GM18519 (cell line): ENCODE measurements around the gene OR2J3.
A peak's percentile ranks its signal among the peaks of the same experiment; 100 is the strongest.
"Not testable (repeated sequence)": the region's sequence is repeated elsewhere in the genome, so short reads cannot be mapped to it uniquely, and the experiment has no call there.

Experiments used
- ATAC-seq: cut with Tn5 transposase; IDR thresholded peaks from one replicate; pipeline ENCODE4 v1.9.1; 2021; ENCODE audit warnings: mild to moderate bottlenecking, moderate library complexity; ENCODE audit not compliant: unreplicated experiment, low FRiP score

OR2J3 gene

DNA sequence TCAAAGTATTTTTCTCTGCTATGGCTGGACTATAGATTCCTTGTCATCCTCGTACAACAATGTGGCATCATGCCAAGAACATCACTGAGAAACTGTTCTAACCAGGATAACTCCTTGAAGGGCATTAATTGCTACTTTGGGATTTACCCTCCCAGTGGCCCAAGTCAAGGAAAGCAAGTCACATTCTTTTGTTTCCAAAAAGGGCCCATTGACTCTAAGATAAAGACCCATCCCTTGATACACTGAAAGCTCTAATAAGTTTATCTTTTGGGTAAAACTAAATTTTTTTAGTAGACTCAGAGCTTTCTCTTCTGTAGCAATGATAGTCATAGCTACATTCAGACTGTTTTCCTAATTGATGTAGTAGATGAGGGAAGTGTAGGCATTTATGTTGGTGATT, at the start of gene OR2J3:
Gene OR2J3, plus strand, starts transcription at position 301 of the 400 bp plus-strand sequence. CDS start 3,833 bp downstream, outside the sequence.
- ATAC-seq, result no peak

DNA sequence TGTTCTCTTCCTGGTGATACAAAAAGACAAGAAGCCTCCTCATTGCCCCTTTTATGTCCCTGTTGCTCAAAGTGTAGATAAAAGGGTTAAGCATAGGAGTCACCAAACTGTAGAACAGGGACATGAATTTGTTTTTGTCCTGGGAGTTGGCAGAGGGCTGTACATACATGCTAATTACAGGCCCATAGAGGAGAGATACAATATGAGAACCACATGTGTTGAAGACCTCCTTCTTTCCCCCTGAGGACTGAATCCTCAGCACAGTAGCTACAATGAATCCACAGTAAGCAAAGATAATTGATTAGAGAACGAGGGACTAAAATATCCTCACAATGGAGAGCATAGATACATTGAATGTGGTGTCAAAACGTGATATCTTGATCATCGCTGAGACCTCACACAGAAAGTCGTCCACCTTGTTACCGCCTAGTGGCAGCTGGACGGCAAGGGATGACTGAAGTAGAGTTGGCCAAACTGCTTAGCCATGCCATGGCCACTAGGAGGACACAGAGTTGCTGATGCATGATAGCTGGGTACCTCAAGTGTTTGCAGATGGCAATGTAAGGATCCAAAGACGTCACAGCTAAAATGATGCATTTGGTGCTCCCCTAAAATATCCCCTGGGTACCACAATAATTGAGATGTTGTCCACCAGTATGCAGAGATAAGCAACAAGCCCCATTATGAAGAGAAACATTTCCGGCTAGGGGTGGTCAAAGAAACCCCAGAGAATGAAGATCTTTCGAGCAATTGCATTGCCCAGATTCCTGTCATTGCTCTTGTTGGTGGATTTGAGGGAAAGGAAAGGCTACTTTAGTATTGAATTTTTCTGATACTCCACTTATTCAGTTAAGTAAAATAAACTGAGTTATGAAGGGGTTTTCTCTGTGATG, 35.8 kb upstream of the OR2J3 start:
- ATAC-seq, result peak; percentile 46

DNA sequence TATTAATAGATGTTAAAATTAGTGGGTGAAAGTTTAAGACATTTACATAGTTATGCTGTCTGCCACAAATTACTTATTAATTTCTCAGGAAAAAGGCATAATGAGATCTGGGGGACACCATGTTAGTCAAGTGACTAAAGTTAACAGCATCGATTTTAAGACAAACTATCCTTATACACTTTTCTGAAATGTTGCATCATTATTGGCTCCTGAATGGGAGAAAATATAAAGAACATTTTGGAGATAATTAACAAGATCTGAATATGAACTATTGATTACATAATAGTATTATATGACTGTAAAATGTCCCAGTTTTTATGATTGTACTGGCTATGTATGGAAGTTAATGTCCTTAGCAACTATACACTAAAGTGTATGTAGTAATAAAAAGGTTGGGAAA, 28.7 kb upstream of the OR2J3 start:
- no peak for ATAC-seq

DNA sequence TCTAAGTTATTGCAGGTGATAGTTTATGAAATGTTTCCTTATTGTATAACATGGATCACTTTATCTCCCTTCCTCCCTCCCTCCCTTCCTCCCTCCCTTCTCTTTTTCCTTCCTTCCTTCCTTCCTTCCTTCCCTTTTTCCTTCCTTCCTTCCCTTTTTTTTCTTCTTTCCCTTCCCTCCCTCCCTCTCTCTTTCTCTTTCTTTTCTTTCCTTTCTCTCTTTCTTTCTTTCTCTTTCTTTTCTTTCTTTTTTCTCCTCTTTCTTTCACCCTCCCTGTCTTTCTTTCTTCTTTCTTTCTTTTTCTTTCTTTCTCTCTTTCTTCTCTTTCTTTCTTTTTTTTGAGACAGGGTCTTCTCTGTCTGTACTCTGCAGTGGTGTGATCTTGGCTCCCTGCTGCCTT, 26.5 kb upstream of the OR2J3 start:
- no peak for ATAC-seq

DNA sequence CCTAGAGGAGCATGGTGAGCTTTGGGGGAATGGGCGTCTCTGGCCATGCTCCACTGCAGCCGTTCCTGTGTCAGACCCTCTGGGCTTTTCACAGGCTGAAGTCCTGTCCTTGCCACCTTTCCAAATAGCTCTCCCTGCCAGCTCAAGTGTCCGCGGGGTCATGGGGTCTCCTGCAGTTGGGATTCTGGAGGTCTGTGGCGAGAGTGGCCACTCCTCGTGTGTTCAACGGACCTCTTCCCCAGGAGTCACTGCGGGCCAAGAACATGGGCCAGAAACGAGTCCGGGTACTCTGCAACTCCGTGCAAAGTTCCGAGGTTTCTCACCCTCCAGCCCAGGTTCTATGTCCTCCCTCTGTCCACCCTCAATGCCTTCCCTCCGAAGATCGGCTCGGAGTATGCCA, 25.4 kb upstream of the OR2J3 start:
- ATAC-seq, result no peak

DNA sequence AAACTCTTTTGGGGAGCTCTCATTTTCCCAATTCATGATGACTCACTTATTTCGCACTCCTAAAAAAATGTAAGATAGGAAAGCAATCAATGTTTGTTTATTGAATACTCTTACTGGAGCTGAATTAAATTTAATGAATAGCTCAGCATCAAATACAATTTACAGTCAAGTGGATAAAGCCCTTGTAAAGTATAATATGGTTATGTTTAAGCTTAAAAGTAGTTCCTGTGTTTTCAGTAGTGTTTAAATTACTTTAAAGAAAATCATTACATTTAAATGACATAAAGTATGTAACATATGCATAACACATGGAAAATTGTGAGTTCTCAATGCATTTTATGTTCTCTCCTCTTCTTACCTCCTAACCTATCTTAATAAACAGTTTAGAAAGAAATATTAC, 20.6 kb upstream of the OR2J3 start, which contains the start of gene OR2B3:
Gene OR2B3, minus strand, starts transcription at position 101 of the 400 bp plus-strand sequence. Its CDS starts 65 bp downstream, at position 36.
- ATAC-seq, result no peak

DNA sequence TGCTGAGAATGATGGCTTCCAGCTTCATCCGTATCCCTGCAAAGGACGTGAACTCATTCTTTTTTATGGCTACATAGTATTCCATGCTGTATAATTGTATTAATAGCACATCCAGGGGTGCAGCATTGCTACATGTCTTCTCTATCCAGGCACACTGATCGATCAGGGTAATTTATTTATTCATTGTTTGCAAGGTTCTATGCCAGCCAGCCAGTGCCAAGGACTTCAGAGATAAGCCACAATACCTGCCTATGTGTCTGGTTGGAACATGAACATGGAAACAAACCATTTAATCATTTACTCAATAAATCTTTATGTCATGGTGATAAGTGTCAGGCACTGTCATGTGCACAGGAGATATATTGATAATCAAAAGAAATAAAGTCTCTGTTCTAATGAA, 14.9 kb upstream of the OR2J3 start:
- ATAC-seq, result no peak

DNA sequence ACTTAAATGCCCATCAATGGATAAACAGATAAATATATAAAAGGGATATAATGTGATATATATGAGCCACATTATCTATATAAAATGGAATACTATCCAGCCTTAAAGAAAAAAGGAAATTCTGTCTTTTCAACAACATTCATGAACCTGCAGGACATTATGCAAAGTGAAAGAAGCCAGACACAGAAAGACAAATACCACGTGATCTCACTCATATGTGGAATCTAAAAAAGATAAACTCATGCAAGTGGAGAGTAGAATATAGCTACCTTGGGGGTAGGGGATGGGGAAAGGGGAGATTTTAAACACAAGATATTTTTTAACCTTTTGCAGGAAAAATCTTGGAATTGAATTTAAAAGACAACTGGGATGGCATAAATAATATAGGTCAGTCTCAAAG, 10.1 kb upstream of the OR2J3 start:
- no peak for ATAC-seq

DNA sequence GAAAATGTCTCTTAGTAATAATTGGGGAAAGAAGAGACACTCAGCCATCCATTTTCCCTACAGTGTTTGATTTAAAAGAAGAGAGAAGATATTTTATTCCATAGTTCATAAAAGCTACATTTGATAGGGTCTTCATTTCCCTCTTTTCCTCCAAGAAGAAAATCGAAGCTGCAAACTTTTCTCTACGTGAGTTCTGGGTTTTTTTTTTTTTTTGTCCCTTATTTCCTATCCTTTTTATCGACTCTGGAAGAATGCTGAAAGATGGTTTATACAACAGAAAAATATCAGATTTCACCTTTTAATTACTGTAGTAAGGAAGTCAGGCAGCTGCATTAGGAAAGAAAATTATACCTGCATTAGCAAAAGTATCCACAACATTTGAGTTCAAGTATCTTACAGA, 8.7 kb upstream of the OR2J3 start, which contains the start of gene OR2J1:
Gene OR2J1, plus strand, starts transcription at position 301 of the 400 bp plus-strand sequence. CDS start 1,453 bp downstream, outside the sequence.
- no peak for ATAC-seq

DNA sequence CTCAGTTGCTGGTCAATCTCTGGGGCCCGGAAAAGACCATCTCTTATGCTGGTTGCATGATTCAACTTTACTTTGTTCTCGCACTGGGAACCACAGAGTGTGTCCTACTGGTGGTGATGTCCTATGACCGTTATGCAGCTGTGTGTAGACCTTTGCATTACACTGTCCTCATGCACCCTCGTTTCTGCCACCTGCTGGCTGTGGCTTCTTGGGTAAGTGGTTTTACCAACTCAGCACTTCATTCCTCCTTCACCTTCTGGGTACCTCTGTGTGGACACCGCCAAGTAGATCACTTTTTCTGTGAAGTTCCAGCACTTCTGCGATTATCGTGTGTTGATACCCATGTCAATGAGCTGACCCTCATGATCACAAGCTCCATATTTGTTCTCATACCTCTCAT, 4.3 kb downstream of the OR2J3 start:
- no peak for ATAC-seq

DNA sequence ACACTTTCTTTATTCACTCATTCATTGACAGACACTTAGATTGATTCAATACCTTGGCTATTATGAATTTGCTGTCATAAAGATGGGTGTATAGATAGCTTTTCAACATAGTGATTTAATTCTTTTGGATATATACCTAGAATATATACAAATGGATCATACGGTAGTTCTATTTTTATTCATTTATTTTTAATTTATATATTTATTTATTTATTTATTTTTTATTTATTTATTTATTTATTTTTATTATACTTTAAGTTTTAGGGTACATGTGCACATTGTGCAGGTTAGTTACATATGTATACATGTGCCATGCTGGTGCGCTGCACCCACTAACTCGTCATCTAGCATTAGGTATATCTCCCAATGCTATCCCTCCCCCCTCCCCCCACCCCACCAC, 7.1 kb downstream of the OR2J3 start:
- not testable (repeated sequence) for ATAC-seq

DNA sequence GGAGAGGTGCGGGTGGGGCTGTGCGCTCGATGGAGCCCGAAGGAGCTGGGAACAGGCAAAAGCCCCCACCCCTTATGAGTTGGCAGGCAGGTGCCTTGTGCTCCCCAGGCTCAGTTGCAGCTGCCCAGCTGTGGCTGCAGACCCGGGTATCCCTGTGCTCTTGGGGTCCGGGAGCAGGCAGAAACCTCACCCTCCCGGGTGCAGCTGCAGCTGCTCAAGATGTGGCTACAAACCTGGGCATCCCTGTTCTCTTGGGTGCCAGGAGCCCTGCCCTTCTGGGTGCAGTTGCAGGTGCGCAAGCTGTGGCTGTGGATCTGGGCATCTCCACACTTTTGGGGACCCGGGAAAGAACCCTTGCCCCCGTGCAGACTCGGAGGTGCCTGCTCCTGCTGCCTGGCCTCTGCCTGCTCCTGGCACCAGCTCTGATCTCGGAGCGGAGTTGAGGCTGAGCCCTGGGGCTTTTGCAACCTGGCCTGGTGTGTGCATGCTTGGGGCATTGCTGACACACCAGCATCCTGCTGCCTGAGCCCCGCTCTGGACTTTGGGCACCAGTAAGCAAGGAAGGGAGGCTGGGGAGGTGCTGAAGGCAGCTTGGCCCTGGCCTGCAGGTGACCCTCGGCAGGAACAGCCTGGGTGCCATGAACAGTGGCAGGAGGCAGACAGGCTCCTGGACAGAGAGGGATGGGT, 21.6 kb downstream of the OR2J3 start:
- no peak for ATAC-seq

DNA sequence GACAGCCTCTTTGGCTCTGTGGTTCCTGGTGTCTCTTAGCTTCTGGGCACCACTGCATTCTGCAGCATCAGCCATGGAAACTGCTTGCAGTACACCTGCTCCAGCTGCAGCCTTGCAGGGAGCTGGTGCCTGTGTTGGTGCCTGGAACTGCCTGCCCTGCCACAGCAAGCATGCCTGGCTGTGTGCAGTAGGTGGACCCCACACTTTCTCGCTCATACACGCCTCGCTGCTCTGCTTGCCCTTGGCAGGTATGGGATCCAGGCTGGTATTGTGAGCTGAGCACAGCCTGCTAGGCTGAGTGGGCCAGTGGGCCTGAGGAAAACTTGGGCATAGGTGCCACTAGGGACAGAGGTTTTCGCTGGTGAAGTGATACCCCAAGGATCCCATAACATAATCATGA, 22.8 kb downstream of the OR2J3 start:
- no peak for ATAC-seq

DNA sequence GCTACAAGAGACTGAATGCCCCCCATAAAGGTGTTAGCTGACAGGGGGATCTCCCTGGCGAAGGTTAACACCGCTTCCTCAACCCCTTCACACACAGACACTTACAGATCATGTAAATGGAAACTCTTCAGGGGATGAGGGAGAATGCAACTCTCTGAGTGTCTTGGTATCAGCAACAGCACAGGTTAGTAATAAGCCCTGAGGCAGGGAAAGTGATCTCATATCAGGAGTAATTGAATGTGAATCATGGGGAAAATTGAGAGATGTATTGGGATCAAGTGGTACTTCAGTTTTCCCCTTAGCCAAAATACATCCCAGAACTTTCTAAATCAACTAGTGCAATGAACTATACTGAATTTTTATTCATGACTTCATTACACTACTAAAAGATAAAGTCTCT, 23.8 kb downstream of the OR2J3 start:
- no peak for ATAC-seq

DNA sequence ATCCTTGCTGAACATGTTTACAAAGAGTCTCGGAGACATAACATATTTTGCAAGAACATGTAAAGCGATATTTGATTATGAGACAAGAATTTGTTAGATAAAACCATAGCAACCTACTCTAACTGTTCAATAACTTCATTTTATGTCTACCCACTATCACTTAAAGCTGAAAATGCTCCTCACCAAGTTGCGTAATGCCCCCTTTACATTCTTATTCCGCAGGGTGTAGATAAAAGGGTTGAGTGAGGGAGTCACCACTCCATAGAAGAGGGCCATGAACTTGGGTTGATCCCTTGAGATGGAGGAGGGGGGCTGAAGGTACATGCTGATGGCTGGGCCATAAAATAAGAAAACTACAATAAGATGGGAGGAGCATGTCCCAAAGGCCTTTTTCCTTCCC, 29.9 kb downstream of the OR2J3 start:
- ATAC-seq, result no peak

DNA sequence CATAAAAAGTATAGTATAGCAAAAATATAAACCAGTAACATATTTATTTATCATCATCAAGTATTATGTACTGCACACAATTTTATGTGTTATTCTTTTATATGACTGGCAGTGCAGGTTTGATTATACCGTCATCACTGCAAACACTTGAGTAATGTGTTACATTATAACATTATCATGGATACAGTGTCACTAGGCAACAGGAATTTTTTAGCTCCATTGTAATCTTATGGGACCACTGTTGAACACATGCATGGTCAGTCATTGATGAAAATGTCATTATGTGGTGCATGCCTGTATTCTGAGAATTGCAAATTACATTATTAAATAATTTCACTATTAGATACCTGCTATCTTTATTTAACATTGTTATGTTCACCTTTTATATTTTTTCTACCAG, 33.7 kb downstream of the OR2J3 start:
- no peak for ATAC-seq

DNA sequence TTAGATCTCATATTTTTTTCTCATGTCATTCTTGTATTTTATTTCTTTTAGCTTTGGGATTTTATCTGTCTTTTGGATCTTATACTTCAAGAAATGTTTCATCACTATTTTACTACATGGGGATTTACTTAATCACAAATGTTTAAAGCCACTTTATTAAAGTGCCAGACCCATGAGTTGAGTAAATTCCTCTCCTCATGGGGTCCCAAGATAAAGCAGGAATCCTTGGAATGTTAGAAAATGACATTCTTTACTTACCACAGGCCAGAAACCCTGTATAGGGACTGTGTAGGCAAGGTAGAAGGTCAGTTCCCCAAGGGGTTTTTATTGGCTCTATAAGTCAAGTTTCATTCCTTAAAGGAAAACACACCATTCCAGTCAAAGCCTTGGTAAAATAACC, 34.5 kb downstream of the OR2J3 start:
- ATAC-seq, result no peak

DNA sequence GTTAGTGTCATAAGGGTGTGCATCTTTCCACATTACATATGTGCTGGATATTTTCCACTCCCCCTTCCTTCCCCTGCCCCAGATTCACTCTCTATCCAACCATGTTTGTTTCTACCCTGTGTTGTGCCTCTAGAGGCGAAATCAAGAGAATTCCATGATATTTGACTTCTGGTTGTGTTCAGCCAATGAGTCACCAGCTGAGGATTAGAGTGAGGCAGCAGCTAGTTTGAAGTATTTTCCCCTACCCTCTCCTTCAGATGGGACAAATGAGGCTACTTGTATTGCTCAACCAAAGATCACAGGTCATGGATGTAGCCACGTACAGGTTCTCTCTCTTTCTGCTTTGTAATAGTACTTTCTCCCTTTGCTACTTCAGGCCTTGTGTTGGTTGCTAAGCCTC, 38.3 kb downstream of the OR2J3 start:
- ATAC-seq, result no peak

DNA sequence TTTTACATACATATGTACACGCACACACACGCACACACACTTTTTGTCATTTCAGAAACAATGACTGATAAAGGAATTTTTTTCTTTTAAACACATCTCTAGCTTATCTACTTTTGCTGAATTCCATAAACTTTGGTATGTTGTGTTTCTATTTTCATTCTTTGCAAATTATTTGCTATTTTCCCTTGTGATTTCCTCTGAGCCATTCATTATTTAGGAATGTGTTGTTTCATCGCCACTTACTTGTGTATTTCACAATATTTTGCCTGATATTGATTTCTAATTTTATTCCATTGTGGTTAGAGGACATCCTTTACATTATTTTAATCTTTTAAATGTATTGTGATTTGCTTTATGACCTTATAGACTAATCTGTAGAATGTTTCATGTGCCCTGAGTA, 39.2 kb downstream of the OR2J3 start:
- ATAC-seq, result no peak

DNA sequence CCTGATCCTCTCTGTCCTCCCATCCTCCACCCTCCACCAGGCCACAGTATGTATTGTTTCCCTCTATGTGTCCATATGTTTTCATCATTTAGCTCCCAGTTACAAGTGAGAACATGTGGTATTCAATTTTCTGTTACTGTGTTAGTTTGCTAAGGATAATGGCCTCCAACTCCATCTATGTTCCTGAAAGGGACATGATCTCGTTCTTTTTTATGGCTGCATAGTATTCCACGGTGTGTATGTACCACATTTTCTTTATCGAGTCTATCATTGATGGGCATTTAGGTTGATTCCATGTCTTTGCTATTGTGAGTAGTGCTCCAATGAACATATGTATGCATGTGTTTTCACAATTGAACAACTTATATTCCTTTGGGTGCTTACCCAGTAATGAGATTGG, 41.6 kb downstream of the OR2J3 start:
- ATAC-seq, result not testable (repeated sequence)

DNA sequence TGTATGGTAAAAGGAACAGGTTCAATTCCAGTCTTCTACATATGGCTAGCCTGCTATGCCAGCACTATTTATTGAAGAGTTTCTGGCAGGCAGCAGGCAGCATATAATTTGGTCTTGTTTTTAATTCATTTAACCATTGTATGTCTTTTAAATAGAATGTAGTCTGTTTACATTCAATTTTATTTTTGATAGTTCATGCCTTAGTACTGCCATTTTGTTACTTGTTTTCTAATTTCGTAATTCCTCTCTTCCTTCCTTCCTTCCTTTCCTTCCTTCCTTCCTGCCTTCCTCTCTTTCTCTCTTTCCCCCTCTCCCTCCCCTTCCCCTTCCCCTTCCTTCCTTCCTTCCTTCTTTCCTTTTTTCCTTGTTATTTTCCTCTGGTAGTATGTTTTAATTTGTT, 45.2 kb downstream of the OR2J3 start:
- no peak for ATAC-seq

DNA sequence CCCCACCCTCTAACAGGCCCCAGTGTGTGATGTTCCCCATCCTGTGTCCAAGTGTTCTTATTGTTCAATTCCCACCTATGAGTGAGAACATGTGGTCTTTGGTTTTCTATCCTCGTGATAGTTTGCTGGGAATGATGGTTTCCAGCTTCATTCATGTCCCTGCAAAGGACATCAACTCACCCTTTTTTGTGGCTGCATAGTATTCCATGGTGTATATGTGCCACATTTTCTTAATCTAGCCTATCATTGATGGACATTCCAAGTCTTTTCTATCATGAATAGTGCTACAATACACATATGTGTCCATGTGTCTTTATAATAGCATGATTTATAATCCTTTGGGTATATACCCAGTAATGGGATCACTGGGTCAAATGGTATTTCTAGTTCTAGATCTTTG, 47.3 kb downstream of the OR2J3 start:
- ATAC-seq, result not testable (repeated sequence)
